Caco-2 (cell line): Measurements from ENCODE around the gene SCFD2. TPM values are rescaled to one million over a fixed set of nuclear protein-coding genes. Genes with fewer than 3 reads are reported as not detected.
"Not testable (repeated sequence)": the region's sequence is repeated elsewhere in the genome, so short reads cannot be mapped to it uniquely, and the experiment has no call there.

ENCODE experiments used
- BruUV-seq: library from RNA; stranded (reverse); fragments of 400-500 nt; replicated peaks from 2 replicates; lab custom pipeline; 2021; lab: Mats Ljungman, UMichigan
- CTCF ChIA-PET: fragments of 300-600 bp; sonication (Branson Sonifier 250); formaldehyde crosslinking; loops from one replicate; lab custom pipeline; 2022; ENCODE audit warnings: antibody characterized with exemption; lab: Charles Lee
- POLR2A ChIA-PET: fragments of 300-600 bp; sonication (Branson Sonifier 250); formaldehyde crosslinking; loops from one replicate; lab custom pipeline; 2022; ENCODE audit warnings: antibody characterized with exemption; lab: Charles Lee
- DNase-seq, 2 experiments: peaks; one replicate each; pipeline versions ENCODE4 v3.0.0 to v3.0.0-alpha.2; 2020 to 2022
- H3K27me3 ChIP-seq: replicated peaks from 2 replicates; pipeline ENCODE4 v1.6.0; 2011; ENCODE audit warnings: low read length; ENCODE audit not compliant: control insufficient read depth, insufficient read depth
- H3K36me3 ChIP-seq: 2 replicates; pipeline ENCODE4 v1.5.1; 2011; ENCODE audit warnings: low read length; ENCODE audit not compliant: control insufficient read depth, insufficient read depth
- H3K4me1 ChIP-seq: fragments of 250-450 bp; sonication (Bioruptor Pico); 2 replicates; pipeline ENCODE4 v1.5.1; 2020; ENCODE audit warnings: mild to moderate bottlenecking
- H3K4me3 ChIP-seq: 2 replicates; pipeline ENCODE4 v1.5.1; 2011; ENCODE audit warnings: low read depth, mild to moderate bottlenecking, control low read depth, low read length
- H3K9me3 ChIP-seq: fragments of 250-450 bp; sonication (Bioruptor Pico); 2 replicates; pipeline ENCODE4 v1.5.1; 2020; ENCODE audit warnings: mild to moderate bottlenecking, moderate library complexity
- H3K27ac Mint-ChIP-seq: one replicate; pipeline ENCODE4 v1.8.0; 2022; ENCODE audit warnings: mixed read lengths; ENCODE audit not compliant: unreplicated experiment
- H3K27me3 Mint-ChIP-seq: one replicate; pipeline ENCODE4 v1.8.0; 2022; ENCODE audit warnings: mixed read lengths; ENCODE audit not compliant: insufficient read depth, unreplicated experiment
- H3K36me3 Mint-ChIP-seq: one replicate; pipeline ENCODE4 v1.8.0; 2022; ENCODE audit warnings: mild to moderate bottlenecking, mixed read lengths; ENCODE audit not compliant: insufficient read depth, unreplicated experiment
- H3K4me1 Mint-ChIP-seq: one replicate; pipeline ENCODE4 v1.8.0; 2022; ENCODE audit warnings: low read depth, mixed read lengths; ENCODE audit not compliant: unreplicated experiment
- H3K4me3 Mint-ChIP-seq: one replicate; pipeline ENCODE4 v1.8.0; 2022; ENCODE audit warnings: mild to moderate bottlenecking, moderate library complexity, mixed read lengths; ENCODE audit not compliant: unreplicated experiment
- H3K9me3 Mint-ChIP-seq: one replicate; pipeline ENCODE4 v1.8.0; 2022; ENCODE audit warnings: mixed read lengths; ENCODE audit not compliant: unreplicated experiment
- intact Hi-C: fragments of 100-400 bp; cut with micrococcal nuclease; formaldehyde crosslinking; loops from one replicate; pipeline ENCODE4 v1.10.0; 2022; ENCODE audit not compliant: unreplicated experiment
- total RNA-seq: library from RNA; stranded (reverse); gene quantifications from 2 replicates; pipeline ENCODE4 v1.2.3, GENCODE V29; 2022
- TF ChIP-seq, protein P1 (sequence below), 2 experiments: fragments of 200-600 bp in 1 of 2; IDR thresholded peaks; 1 replicate in 1 of 2; 2 replicates in 1 of 2; pipeline versions ENCODE4 v1.5.1 to v1.8.0; 2011 to 2022; ENCODE audit warnings: antibody characterized with exemption in 1 of 2, control low read depth in 1 of 2, inconsistent platforms in 1 of 2, low read depth in 1 of 2, low read length in 1 of 2, mild to moderate bottlenecking in 1 of 2, moderate library complexity in 1 of 2; ENCODE audit not compliant: insufficient read depth in 1 of 2, severe bottlenecking in 1 of 2, unreplicated experiment in 1 of 2

Gene SCFD2
- total RNA-seq, 1 experiment from 2014 or later: 12.2 TPM

DNA sequence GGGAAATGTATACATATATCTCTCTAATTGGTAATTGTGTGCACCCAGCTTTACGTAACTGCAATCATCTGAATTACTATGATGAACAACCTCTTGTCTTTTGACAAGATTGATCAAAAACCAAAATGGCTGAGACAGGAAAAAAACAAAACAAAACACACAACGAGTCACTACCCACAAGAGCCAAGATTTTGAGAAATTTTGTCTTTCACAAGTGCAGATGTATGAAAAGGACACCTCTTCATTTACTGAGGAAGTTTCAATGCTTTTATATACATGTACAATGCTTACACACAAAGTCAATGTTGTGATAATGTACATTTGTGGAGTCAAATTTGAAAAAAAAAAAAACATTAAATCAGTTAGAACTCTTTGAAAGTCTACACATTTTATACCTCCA is 224.6 kb downstream of the SCFD2 start:
- no peak overlapping the region for H3K4me3 ChIP-seq
- H3K9me3 Mint-ChIP-seq: no peaks in the 10 kb centered on the region
- no TSS peak for BruUV-seq
- H3K36me3 ChIP-seq: no peaks in the 10 kb centered on the region
- TF ChIP-seq, protein P1, sequence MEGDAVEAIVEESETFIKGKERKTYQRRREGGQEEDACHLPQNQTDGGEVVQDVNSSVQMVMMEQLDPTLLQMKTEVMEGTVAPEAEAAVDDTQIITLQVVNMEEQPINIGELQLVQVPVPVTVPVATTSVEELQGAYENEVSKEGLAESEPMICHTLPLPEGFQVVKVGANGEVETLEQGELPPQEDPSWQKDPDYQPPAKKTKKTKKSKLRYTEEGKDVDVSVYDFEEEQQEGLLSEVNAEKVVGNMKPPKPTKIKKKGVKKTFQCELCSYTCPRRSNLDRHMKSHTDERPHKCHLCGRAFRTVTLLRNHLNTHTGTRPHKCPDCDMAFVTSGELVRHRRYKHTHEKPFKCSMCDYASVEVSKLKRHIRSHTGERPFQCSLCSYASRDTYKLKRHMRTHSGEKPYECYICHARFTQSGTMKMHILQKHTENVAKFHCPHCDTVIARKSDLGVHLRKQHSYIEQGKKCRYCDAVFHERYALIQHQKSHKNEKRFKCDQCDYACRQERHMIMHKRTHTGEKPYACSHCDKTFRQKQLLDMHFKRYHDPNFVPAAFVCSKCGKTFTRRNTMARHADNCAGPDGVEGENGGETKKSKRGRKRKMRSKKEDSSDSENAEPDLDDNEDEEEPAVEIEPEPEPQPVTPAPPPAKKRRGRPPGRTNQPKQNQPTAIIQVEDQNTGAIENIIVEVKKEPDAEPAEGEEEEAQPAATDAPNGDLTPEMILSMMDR (IDR thresholded peaks at IDR 0.05; ENCODE audit: insufficient read depth in 1 of 2, low read depth in 1 of 2, low read length in 1 of 2, severe bottlenecking in 1 of 2, unreplicated experiment in 1 of 2): no peak
- intact Hi-C loops: no loop called here
- H3K27me3 Mint-ChIP-seq: no peaks in the 10 kb centered on the region
- DNase-seq: no peak
- CTCF ChIA-PET: no interaction called here
- H3K4me1 Mint-ChIP-seq: no peaks in the 10 kb centered on the region
- no peak overlapping the region for H3K27ac Mint-ChIP-seq
- H3K27me3 ChIP-seq: no peaks in the 10 kb centered on the region
- no peaks in the 10 kb centered on the region for H3K4me1 ChIP-seq
- POLR2A ChIA-PET: no interaction called here
- no peaks in the 10 kb centered on the region for H3K9me3 ChIP-seq
- H3K36me3 Mint-ChIP-seq: no peaks in the 10 kb centered on the region
- no peak overlapping the region for H3K4me3 Mint-ChIP-seq

DNA sequence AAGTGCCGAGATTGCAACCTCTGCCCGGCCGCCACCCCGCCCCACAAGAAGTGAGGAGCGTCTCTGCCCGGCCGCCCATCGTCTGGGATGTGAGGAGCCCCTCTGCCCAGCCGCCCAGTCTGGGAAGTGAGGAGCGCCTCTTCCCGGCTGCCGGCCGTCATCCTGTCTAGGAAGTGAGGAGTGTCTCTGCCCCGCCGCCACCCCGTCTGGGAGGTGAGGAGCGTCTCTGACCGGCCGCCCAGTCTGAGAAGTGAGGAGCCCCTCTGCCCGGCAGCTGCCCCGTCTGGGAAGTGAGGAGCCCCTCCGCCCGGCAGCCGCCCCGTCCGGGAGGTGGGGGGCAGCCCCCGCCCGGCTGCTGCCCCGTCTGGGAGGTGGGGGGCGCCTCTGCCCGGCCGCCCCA is 226.6 kb downstream of the SCFD2 start:
- H3K4me3 ChIP-seq, CTCF ChIA-PET, H3K4me1 ChIP-seq, H3K9me3 ChIP-seq, POLR2A ChIA-PET, H3K4me1 Mint-ChIP-seq, DNase-seq, H3K36me3 ChIP-seq, BruUV-seq, H3K27me3 ChIP-seq, H3K27ac Mint-ChIP-seq, intact Hi-C loops, H3K9me3 Mint-ChIP-seq, H3K36me3 Mint-ChIP-seq, H3K4me3 Mint-ChIP-seq, H3K27me3 Mint-ChIP-seq: not testable (repeated sequence)

DNA sequence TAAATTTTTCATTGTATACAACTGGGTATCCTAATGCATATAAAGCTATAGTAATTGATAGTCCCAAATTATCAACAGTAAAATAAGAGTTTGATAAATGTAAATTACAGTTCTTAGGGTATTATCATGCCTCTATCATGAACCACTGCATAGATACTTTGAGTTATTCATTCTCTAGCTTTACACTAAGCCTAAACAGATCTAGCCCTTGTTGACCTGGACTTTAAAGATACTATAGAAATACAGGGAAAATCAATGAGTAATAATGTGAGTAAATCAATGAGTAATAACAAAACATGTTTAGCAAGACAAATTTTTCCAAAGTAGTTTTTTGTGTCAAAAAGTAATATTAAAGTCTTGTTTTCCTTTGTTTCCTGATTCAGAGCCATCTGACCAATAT is 228.4 kb downstream of the SCFD2 start:
- H3K9me3 ChIP-seq: no peaks in the 10 kb centered on the region
- intact Hi-C loops: no loop called here

More for the DNA sequence above, 228.4 kb downstream of the SCFD2 start:
- CTCF ChIA-PET: no interaction called here
- no peaks in the 10 kb centered on the region for H3K36me3 Mint-ChIP-seq
- no peak overlapping the region for H3K4me3 ChIP-seq
- DNase-seq: no peak
- H3K9me3 Mint-ChIP-seq: no peaks in the 10 kb centered on the region
- H3K4me3 Mint-ChIP-seq: no peak overlapping the region
- no peaks in the 10 kb centered on the region for H3K27me3 ChIP-seq
- no peaks in the 10 kb centered on the region for H3K27me3 Mint-ChIP-seq
- POLR2A ChIA-PET: no interaction called here
- H3K27ac Mint-ChIP-seq: no peak overlapping the region
- H3K4me1 Mint-ChIP-seq: no peaks in the 10 kb centered on the region
- TF ChIP-seq, protein P1 (IDR thresholded peaks at IDR 0.05; ENCODE audit: insufficient read depth in 1 of 2, low read depth in 1 of 2, low read length in 1 of 2, severe bottlenecking in 1 of 2, unreplicated experiment in 1 of 2): no peak
- no peaks in the 10 kb centered on the region for H3K4me1 ChIP-seq
- no peaks in the 10 kb centered on the region for H3K36me3 ChIP-seq
- no TSS peak for BruUV-seq
